NB4 (cell line): Measurements from ENCODE around the gene FURIN.

Experiments used
- DNase-seq: peaks from one replicate; pipeline ENCODE4 v3.0.0; 2010; ENCODE audit warnings: low read depth
- H3K4me3 ChIP-seq: one replicate; pipeline ENCODE4 v1.5.1; 2011; ENCODE audit warnings: mild to moderate bottlenecking, low read depth, low read length, moderate library complexity
- CTCF ChIP-seq: IDR thresholded peaks from one replicate; pipeline ENCODE4 v1.5.1; 2012; ENCODE audit warnings: low read depth, low read length
- MYC ChIP-seq: IDR thresholded peaks from 2 replicates; pipeline ENCODE4 v1.6.1; 2011; ENCODE audit warnings: low read depth, low read length
- POLR2A ChIP-seq: IDR thresholded peaks from 2 replicates; pipeline ENCODE4 v1.6.1; 2011; ENCODE audit warnings: mild to moderate bottlenecking; ENCODE audit not compliant: insufficient read length; ENCODE audit errors: extremely low read depth
- TF ChIP-seq, protein P1 (sequence below): IDR thresholded peaks from 2 replicates; pipeline ENCODE4 v1.6.1; 2011; ENCODE audit warnings: low read depth, low read length

The FURIN gene

GRCh38 chr15:90851114-90851513, 17.3 kb upstream of the FURIN start:
- TF ChIP-seq MYC (no peak), CTCF (no peak), POLR2A (no peak)
- TF ChIP-seq, protein P1, sequence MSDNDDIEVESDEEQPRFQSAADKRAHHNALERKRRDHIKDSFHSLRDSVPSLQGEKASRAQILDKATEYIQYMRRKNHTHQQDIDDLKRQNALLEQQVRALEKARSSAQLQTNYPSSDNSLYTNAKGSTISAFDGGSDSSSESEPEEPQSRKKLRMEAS = no peak
- DNase-seq = no peak
- no peak overlapping the region for H3K4me3 ChIP-seq

DNA sequence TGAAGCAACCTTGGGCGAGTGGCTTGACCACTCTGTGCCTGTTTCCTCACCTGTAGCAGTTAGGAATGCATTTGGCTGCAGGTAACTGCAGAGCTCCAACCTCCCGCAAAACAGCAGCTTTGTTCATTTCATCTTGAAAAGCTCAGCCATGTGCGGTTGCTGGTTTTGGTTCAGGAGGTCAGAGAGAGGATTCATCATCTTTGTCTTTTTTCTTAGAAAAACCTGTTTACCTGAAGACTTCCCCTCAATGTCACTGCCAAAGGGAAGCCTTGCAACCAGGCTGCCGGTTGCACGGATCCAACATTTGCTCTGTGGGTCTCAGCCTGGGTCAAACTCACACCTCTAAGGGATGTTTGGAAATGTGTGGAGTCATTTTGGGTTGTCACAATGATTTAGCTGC, 16.4 kb upstream of the FURIN start:
- TF ChIP-seq POLR2A = no peak
- TF ChIP-seq MYC = no peak
- TF ChIP-seq CTCF = no peak
- TF ChIP-seq, protein P1 = no peak
- no peak overlapping the region for H3K4me3 ChIP-seq
- no peak for DNase-seq

DNA sequence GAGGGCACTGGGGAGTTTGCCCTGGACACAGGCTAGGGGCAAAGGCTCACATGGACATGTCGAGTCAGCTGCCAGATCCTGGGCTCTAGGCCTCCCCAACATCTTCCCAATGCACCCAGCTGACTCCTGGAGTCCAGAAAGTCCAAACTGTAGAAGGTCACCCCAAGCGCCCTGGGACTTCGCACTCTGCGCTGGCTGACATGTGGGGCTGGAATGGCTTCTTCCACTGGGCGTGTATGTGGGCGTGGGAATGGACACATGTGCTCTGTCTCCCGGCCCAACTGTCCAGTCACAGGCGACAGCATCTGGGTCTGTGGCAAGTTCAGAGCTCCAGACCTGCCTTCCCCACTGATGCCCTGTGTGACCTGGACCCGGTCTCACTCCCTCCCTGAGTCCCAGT, 13.2 kb upstream of the FURIN start:
- no peak for DNase-seq
- TF ChIP-seq POLR2A (no peak), MYC (no peak)
- H3K4me3 ChIP-seq = no peak overlapping the region

DNA sequence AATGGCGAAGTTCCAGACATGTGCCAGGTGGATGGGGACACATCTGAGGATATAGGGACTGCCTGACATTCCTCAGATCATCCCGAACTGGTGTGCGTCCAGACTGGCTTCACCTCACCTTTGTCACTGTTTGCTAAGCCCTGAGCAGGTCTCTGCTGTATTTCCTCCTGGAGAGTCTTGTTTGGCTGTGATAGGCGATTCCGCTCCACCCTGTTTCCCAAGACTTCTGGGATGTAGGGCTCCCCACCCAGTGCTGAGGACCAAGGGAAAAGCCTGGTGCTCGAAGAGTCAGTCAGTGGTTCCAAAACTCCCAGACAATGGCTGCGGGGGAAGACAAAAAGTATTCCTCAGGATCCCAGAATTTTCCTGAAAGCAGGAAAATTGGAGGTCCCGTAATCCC, 11.1 kb upstream of the FURIN start:
- TF ChIP-seq, protein P1 = no peak
- TF ChIP-seq CTCF = no peak
- no peak for TF ChIP-seq MYC
- TF ChIP-seq POLR2A = no peak
- DNase-seq = no peak
- H3K4me3 ChIP-seq = no peak overlapping the region

DNA sequence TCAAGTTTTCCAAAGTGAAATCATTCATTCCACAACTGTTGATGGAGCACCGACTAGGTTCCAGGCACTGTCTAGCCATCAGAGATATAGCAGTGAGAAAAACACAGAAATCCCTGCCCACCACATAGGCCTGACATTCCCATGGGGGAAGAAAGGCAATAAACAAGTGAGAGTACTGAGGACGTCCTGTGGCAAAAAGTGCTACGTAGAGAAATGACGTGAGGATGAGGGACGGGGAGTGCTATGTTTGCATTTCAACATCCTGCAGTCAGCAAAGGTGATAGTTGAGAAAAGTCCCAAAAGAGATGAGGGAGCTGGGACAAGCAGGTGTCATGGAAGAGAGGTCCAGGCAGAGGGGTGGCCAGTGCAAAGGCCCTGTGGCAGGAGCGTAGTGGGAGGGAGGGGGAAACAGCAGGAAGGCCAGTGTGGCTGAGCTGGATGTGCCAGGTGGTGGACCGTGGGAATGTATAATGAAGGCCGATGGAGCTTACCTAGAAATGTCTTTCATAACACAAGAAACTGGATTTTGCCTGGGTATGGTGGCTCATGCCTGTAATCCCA, 10.4 kb upstream of the FURIN start:
- H3K4me3 ChIP-seq = no peak overlapping the region
- no peak for TF ChIP-seq POLR2A
- TF ChIP-seq, protein P1 = no peak
- TF ChIP-seq CTCF = no peak
- TF ChIP-seq MYC = no peak
- no peak for DNase-seq

GRCh38 chr15:90859234-90860131, 8.9 kb upstream of the FURIN start:
- no peak for TF ChIP-seq MYC
- TF ChIP-seq POLR2A = no peak
- TF ChIP-seq, protein P1 = no peak
- TF ChIP-seq CTCF = no peak

More at GRCh38 chr15:90859234-90860131, 8.9 kb upstream of the FURIN start:
- no peak overlapping the region for H3K4me3 ChIP-seq
- DNase-seq = peak; percentile 56
